ENCODE data around the gene AKR7A2. TPM values are rescaled to one million over a fixed set of nuclear protein-coding genes. Genes with fewer than 3 reads are reported as not detected.

The AKR7A2 gene
- total RNA-seq, 1 donor from 2014 or later: 53.7 TPM

DNA sequence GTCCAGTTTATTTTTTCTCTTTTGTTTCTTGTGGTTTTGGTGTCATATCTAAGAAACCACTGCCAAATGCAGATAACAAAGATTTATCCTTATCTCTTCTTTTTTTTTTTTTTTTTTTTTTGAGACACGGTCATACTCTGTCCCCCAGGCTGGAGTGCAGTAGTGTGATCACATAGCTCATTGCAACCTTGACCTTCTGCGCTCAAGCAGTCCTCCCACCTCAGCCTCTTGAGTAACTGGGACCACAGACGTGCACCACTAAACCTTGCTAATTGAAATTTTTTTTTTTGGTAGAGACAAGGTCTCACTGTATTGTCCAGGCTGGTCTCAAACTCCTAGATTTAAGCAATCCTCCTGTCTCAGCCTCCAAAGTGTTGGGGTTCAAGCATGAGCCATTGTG is 9.1 kb upstream of the AKR7A2 start:
- DNase-seq (ENCODE audit: low spot score in 2 of 2): no peak
- TF ChIP-seq, protein P1, sequence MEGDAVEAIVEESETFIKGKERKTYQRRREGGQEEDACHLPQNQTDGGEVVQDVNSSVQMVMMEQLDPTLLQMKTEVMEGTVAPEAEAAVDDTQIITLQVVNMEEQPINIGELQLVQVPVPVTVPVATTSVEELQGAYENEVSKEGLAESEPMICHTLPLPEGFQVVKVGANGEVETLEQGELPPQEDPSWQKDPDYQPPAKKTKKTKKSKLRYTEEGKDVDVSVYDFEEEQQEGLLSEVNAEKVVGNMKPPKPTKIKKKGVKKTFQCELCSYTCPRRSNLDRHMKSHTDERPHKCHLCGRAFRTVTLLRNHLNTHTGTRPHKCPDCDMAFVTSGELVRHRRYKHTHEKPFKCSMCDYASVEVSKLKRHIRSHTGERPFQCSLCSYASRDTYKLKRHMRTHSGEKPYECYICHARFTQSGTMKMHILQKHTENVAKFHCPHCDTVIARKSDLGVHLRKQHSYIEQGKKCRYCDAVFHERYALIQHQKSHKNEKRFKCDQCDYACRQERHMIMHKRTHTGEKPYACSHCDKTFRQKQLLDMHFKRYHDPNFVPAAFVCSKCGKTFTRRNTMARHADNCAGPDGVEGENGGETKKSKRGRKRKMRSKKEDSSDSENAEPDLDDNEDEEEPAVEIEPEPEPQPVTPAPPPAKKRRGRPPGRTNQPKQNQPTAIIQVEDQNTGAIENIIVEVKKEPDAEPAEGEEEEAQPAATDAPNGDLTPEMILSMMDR (IDR thresholded peaks at IDR 0.05): no peak
- Histone ChIP-seq H3K4me3 (no peak overlapping the region), H3K4me1 (no peaks in the 10 kb centered on the region), H3K9me3 (no peaks in the 10 kb centered on the region), H3K27me3 (no peaks in the 10 kb centered on the region), H3K36me3 (peaks cover 16 to 32% of the 10 kb centered on the region in 2 donors), H3K27ac (no peak overlapping the region)
- intact Hi-C loops (cut with DNase I): no loop called here

DNA sequence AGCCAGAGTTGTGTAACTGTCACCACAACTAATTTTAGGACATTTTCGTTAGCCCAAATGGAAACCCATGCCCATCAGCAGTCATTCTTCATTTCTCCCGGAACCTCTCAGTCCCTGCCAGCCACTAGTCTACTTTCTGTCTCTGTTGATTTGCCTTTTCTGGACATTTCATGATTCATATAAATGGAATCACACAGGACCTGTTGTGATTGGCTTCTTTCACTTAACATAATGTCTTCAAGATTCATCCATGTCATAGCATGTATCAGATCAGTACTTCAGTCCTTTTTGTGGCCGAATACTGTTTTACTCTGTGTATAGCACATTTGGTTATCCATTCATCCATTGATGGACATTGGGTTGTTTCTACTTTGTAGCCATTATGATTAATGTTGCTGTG is 7.3 kb upstream of the AKR7A2 start:
- Histone ChIP-seq H3K27me3 (no peaks in the 10 kb centered on the region), H3K4me1 (no peaks in the 10 kb centered on the region), H3K4me3 (no peak overlapping the region), H3K36me3 (peaks cover 5 to 14% of the 10 kb centered on the region in 2 donors), H3K9me3 (no peaks in the 10 kb centered on the region), H3K27ac (no peak overlapping the region)
- intact Hi-C loops (cut with DNase I): loop anchor here (10.0 kb wide), 1 partner anchor 394 kb away; no protein-coding TSS in a partner anchor
- no peak for DNase-seq (ENCODE audit: low spot score in 2 of 2)
- TF ChIP-seq, protein P1 (IDR thresholded peaks at IDR 0.05): no peak

DNA sequence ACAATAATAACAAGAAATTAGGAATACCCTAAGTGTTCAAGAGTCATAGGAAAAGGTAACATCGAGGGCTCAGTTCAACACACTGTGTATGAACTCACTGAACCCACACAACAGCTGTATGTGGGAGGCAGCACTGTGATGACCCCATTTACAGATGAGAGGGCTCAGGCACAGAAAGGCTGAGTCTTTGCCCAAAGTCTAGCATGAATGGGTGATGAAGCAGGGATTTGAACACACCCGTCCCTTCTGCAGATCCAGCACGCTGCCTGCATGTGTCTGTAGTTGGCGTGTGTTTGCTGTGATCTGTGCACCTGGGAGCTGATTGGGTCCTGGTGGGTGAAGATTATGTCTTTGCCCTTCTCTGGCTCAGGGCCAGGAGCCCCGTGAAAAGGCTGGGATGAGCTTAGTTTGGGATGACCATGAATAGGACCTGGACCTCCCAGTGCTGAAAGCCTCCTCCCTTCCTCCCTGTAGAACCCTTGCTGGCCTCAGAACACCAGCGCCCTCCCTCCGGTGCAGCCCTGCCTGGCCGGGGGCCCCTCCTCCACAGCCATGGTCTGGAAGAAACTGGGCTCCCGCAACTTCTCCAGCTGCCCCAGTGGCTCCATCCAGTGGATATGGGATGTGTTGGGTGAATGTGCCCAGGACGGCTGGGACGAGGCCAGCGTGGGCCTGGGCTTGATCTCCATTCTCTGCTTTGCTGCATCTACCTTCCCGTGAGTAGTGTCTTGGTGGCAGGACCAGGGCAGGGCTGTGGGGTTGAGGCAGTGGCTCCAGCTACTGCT is 5.4 kb upstream of the AKR7A2 start:
- H3K4me1 ChIP-seq: peaks cover 0 to 5% of the 10 kb centered on the region in 2 donors
- no peaks in the 10 kb centered on the region for H3K9me3 ChIP-seq
- no peaks in the 10 kb centered on the region for H3K27me3 ChIP-seq
- no peak overlapping the region for H3K27ac ChIP-seq
- no peak for DNase-seq (ENCODE audit: low spot score in 2 of 2)
- TF ChIP-seq, protein P1 (IDR thresholded peaks at IDR 0.05): no peak
- intact Hi-C loops (cut with DNase I): loop anchor here (10.0 kb wide), 1 partner anchor 393 kb away; no protein-coding TSS in a partner anchor
- H3K4me3 ChIP-seq: no peak overlapping the region
- peaks cover 0 to 7% of the 10 kb centered on the region in 2 donors for H3K36me3 ChIP-seq

DNA sequence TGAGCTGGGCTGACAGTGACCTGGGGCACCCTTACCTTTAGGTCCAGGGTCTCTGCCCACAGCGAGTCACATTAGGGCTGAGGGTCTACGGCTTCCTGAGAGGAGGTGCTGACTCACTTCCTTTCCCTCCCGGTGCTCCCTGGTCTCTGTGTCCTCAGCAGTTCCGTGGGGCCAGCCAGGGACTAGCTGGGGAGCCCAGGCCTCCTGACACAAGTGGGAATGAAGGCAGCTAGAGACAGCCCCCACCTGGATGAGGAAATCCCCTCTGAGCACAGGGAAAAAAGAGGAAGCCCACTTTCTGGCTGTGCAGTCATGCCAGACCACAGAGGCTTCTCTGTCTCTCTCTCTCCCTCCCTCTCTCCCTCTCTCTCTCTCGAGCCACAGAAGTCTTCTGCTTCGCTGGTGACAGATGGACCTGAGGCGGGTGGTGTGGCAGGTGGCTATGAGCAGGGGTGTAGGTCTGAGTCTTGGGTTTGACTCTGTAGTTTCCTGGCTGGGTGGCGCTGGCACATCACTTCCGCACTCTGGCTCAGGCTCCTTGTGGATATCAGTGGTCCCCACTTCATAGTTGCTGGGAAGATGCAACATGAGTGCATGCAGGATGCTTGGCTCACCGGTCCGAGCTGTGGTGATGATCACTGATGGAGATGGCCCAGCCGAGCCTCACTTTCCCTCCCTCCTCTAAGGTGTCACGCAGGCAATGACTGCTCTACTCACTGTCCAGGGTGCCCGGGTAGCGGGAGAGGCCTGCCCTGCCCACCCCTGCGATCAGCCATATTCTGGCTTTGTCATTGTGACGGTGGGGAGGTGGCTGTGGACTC is 3.6 kb upstream of the AKR7A2 start:
- TF ChIP-seq, protein P1 (IDR thresholded peaks at IDR 0.05): no peak
- Histone ChIP-seq H3K27me3 (no peaks in the 10 kb centered on the region), H3K4me3 (no peak overlapping the region), H3K36me3 (peaks cover 0 to 7% of the 10 kb centered on the region in 2 donors), H3K9me3 (no peaks in the 10 kb centered on the region), H3K27ac (no peak overlapping the region), H3K4me1 (peaks cover 0 to 13% of the 10 kb centered on the region in 2 donors)
- no peak for DNase-seq (ENCODE audit: low spot score in 2 of 2)
- intact Hi-C loops (cut with DNase I): loop anchor here (10.0 kb wide), 1 partner anchor 391 kb away; no protein-coding TSS in a partner anchor

DNA sequence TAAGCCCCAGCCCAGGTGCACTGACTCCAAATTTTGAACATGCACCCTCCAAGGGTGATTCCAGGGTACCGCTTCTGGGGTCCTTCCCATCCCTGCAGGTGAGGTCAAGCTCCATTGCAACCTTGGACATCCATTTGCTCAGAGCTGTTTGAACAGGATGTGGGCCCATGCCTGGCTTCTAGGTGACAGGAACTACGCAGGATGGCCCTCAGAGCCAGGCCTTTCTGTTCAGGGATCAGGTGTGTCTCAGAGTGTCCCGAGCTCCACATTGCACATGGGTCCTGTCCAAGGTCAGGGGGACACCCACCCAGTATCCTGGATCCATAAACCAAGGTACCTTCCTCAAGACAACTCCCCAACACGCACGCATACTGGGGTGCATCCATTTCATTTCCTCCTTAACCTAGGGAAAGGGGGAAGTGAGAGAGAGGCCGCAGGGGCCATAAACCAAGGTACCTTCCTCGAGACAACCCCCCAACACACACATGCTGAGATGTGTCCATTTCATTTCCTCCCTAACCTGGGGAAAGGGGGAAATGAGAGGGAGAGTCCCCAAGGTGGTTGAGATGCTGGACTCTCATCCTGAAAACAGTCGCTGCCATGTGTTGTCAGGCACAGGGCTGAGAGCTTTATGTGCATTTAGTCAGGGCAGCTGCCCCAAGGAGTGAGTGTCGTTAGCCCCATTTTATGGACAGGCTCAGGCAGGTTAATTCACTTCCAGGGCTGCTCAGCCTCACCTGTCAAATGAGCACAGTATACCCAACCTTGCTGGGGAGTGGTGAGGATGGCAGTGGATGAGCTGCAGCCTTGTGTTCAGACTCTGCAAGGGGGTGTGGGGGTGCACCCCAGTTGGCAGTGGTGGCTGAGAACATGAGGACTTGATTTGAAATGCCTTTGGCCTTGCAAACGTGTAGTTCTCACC is 2.3 kb upstream of the AKR7A2 start:
- peaks cover 0 to 13% of the 10 kb centered on the region in 2 donors for H3K4me1 ChIP-seq
- intact Hi-C loops (cut with DNase I): loop anchor here (2.0 to 10.0 kb wide), 4 partner anchors 75 to 389 kb away; partner anchors contain the start of gene NBL1

More for the DNA sequence above, 2.3 kb upstream of the AKR7A2 start:
- no peak overlapping the region for H3K4me3 ChIP-seq
- no peak for DNase-seq (ENCODE audit: low spot score in 2 of 2)
- H3K36me3 ChIP-seq: peaks cover 0 to 7% of the 10 kb centered on the region in 2 donors
- H3K27me3 ChIP-seq: no peaks in the 10 kb centered on the region
- TF ChIP-seq, protein P1 (IDR thresholded peaks at IDR 0.05): no peak
- H3K27ac ChIP-seq: no peak overlapping the region
- H3K9me3 ChIP-seq: no peaks in the 10 kb centered on the region

Measured in ascending aorta (tissue), 2 donors.